H1 (cell line): ENCODE measurements around the gene CNKSR2. TPM values are rescaled to one million over a fixed set of nuclear protein-coding genes. Genes with fewer than 3 reads are reported as not detected.

Experiments used
- CTCF ChIA-PET: fragments of 300-600 bp; sonication (Branson Sonifier 250); formaldehyde crosslinking; loops from one replicate; lab custom pipeline; 2021; ENCODE audit not compliant: partially characterized antibody; lab: Charles Lee
- POLR2A ChIA-PET: fragments of 300-600 bp; sonication (Branson Sonifier 250); formaldehyde crosslinking; loops from one replicate; lab custom pipeline; 2021; ENCODE audit warnings: inconsistent platforms; ENCODE audit not compliant: partially characterized antibody; lab: Charles Lee
- DNase-seq, 2 experiments: peaks; one replicate each; pipeline versions ENCODE4 v3.0.0 to v3.0.0-alpha.2; 2010 to 2022; ENCODE audit warnings: low spot score in 2 of 2, low read depth in 1 of 2, mixed read lengths in 1 of 2
- FAIRE-seq: peaks from 2 replicates; lab custom pipeline; 2011; peaks lifted over from hg19 to GRCh38; lab: Jason Lieb, UNC
- H2AFZ ChIP-seq: 2 replicates; pipeline ENCODE4 v1.8.1; 2012; ENCODE audit warnings: low read length, inconsistent platforms
- H2AK5ac ChIP-seq: 2 replicates; pipeline ENCODE4 v1.6.1; 2013; ENCODE audit warnings: low read depth, low read length
- H2BK120ac ChIP-seq: replicated peaks from 2 replicates; pipeline ENCODE3; 2013; ENCODE audit warnings: low read depth, low read length, inconsistent platforms
- H2BK12ac ChIP-seq: 2 replicates; pipeline ENCODE4 v1.6.1; 2013; ENCODE audit warnings: low read depth, low read length
- H2BK15ac ChIP-seq: 2 replicates; pipeline ENCODE4 v1.6.1; 2013; ENCODE audit warnings: low read length
- H2BK20ac ChIP-seq: 2 replicates; pipeline ENCODE4 v1.6.1; 2013; ENCODE audit warnings: low read length
- H2BK5ac ChIP-seq: 2 replicates; pipeline ENCODE4 v1.6.1; 2013; ENCODE audit warnings: low read depth, low read length
- H3K14ac ChIP-seq: 2 replicates; pipeline ENCODE4 v1.6.1; 2013; ENCODE audit warnings: inconsistent platforms; ENCODE audit not compliant: insufficient read length
- H3K18ac ChIP-seq: 2 replicates; pipeline ENCODE4 v1.6.1; 2013; ENCODE audit warnings: low read length; ENCODE audit errors: extremely low read depth
- H3K23ac ChIP-seq: 2 replicates; pipeline ENCODE4 v1.6.1; 2013; ENCODE audit warnings: inconsistent platforms; ENCODE audit not compliant: insufficient read length
- H3K23me2 ChIP-seq: 2 replicates; pipeline ENCODE4 v1.6.1; 2013; ENCODE audit warnings: low read depth, low read length
- H3K27ac ChIP-seq: 2 replicates; pipeline ENCODE4 v1.6.1; 2011; ENCODE audit warnings: low read depth, low read length, inconsistent platforms
- H3K27me3 ChIP-seq, 4 experiments: replicated peaks in 1 of 4; 1 replicate in 1 of 4; 2 replicates in 3 of 4; pipeline versions ENCODE4 v1.6.1 to v1.8.1; 2011 to 2013; ENCODE audit warnings: low read length in 3 of 4, mild to moderate bottlenecking in 3 of 4, inconsistent platforms in 2 of 4, mixed read lengths in 2 of 4, moderate library complexity in 1 of 4; ENCODE audit not compliant: control insufficient read depth in 3 of 4, insufficient read depth in 3 of 4; ENCODE audit errors: extremely low read depth in 1 of 4
- H3K36me3 ChIP-seq, 4 experiments: 2 replicates each; pipeline versions ENCODE4 v1.6.1 to v1.8.1; 2011 to 2013; ENCODE audit warnings: mild to moderate bottlenecking in 4 of 4, low read length in 3 of 4, moderate library complexity in 2 of 4, control low read depth in 1 of 4, inconsistent platforms in 1 of 4; ENCODE audit not compliant: insufficient read depth in 4 of 4, control insufficient read depth in 2 of 4
- H3K4ac ChIP-seq: replicated peaks from 2 replicates; pipeline ENCODE3; 2013; ENCODE audit warnings: low read length, low read depth, mixed read lengths, inconsistent platforms; ENCODE audit not compliant: insufficient read length
- H3K4me1 ChIP-seq, 4 experiments: replicated peaks in 1 of 4; 1 replicate in 1 of 4; 2 replicates in 3 of 4; pipeline versions ENCODE4 v1.6.1 to v1.8.1; 2011 to 2013; ENCODE audit warnings: low read length in 3 of 4, inconsistent platforms in 2 of 4, mixed read lengths in 1 of 4; ENCODE audit not compliant: insufficient read depth in 4 of 4, control insufficient read depth in 3 of 4
- H3K4me2 ChIP-seq, 2 experiments: 2 replicates each; pipeline versions ENCODE4 v1.6.1 to v1.8.1; 2011 to 2013; ENCODE audit warnings: low read depth in 2 of 2, low read length in 2 of 2, control low read depth in 1 of 2, inconsistent platforms in 1 of 2, mild to moderate bottlenecking in 1 of 2; ENCODE audit not compliant: insufficient read depth in 1 of 2
- H3K4me3 ChIP-seq, 4 experiments: fragments of 200-600, 300-600 bp in 1 of 4; sonication (generic), shearing (Covaris generic), sonication (Bioruptor Twin) in 1 of 4; 2 replicates each; pipeline versions ENCODE4 v1.5.1 to v1.8.1; 2011 to 2016; ENCODE audit warnings: low read length in 4 of 4, low read depth in 3 of 4, control low read depth in 2 of 4, inconsistent platforms in 2 of 4, mild to moderate bottlenecking in 2 of 4, mixed read lengths in 1 of 4, moderate library complexity in 1 of 4; ENCODE audit not compliant: insufficient read depth in 2 of 4; ENCODE audit errors: extremely low read depth in 1 of 4
- H3K56ac ChIP-seq: replicated peaks from 2 replicates; pipeline ENCODE3; 2013; ENCODE audit warnings: low read depth, mild to moderate bottlenecking, mixed read lengths, low read length, inconsistent platforms; ENCODE audit not compliant: insufficient read length
- H3K79me1 ChIP-seq: 2 replicates; pipeline ENCODE4 v1.6.1; 2013; ENCODE audit warnings: low read depth, low read length, control low read depth
- H3K79me2 ChIP-seq, 2 experiments: 2 replicates each; pipeline versions ENCODE4 v1.6.1 to v1.8.1; 2012 to 2013; ENCODE audit warnings: low read length in 2 of 2, mild to moderate bottlenecking in 2 of 2, inconsistent platforms in 1 of 2; ENCODE audit not compliant: insufficient read depth in 2 of 2, control insufficient read depth in 1 of 2
- H3K9ac ChIP-seq, 4 experiments: replicated peaks in 1 of 4; 1 replicate in 1 of 4; 2 replicates in 3 of 4; pipeline versions ENCODE4 v1.6.1 to v1.8.1; 2011 to 2013; ENCODE audit warnings: low read depth in 3 of 4, low read length in 3 of 4, control low read depth in 2 of 4, mild to moderate bottlenecking in 2 of 4, moderate library complexity in 2 of 4, inconsistent platforms in 1 of 4; ENCODE audit errors: extremely low read depth in 1 of 4
- H3K9me3 ChIP-seq, 2 experiments: 2 replicates each; pipeline versions ENCODE4 v1.6.1 to v1.8.1; 2012 to 2013; ENCODE audit warnings: mild to moderate bottlenecking in 2 of 2, moderate library complexity in 2 of 2, control low read depth in 1 of 2, inconsistent platforms in 1 of 2, low read depth in 1 of 2, low read length in 1 of 2, mixed read lengths in 1 of 2; ENCODE audit not compliant: insufficient read depth in 2 of 2
- H4K20me1 ChIP-seq, 2 experiments: replicated peaks in 1 of 2; 2 replicates each; pipeline versions ENCODE3 to v1.8.1; 2011 to 2013; ENCODE audit warnings: inconsistent platforms in 2 of 2, low read length in 2 of 2, mild to moderate bottlenecking in 1 of 2; ENCODE audit not compliant: insufficient read depth in 2 of 2, control insufficient read depth in 1 of 2
- H4K5ac ChIP-seq: 2 replicates; pipeline ENCODE4 v1.6.1; 2013; ENCODE audit warnings: low read length, low read depth, mixed read lengths, inconsistent platforms; ENCODE audit not compliant: insufficient read length
- H4K8ac ChIP-seq: 2 replicates; pipeline ENCODE4 v1.8.0; 2013; ENCODE audit warnings: mild to moderate bottlenecking, moderate library complexity, low read length, inconsistent platforms; ENCODE audit not compliant: insufficient read depth; ENCODE audit errors: extremely low read depth
- H4K91ac ChIP-seq: replicated peaks from 2 replicates; pipeline ENCODE3; 2013; ENCODE audit warnings: low read length, mixed read lengths, inconsistent platforms; ENCODE audit not compliant: insufficient read length
- CTBP2 ChIP-seq: IDR thresholded peaks from 2 replicates; pipeline ENCODE4 v1.7.0; 2011; ENCODE audit warnings: borderline replicate concordance, mild to moderate bottlenecking, moderate library complexity, mixed read lengths, low read length; ENCODE audit not compliant: insufficient read depth, insufficient read length
- EP300 ChIP-seq, 2 experiments: IDR thresholded peaks; 1 replicate in 1 of 2; 2 replicates in 1 of 2; pipeline ENCODE4 v1.6.1; 2011 to 2012; ENCODE audit warnings: low read depth in 2 of 2, low read length in 2 of 2, mild to moderate bottlenecking in 2 of 2, borderline replicate concordance in 1 of 2, inconsistent platforms in 1 of 2, moderate library complexity in 1 of 2
- RAD21 ChIP-seq, 2 experiments: IDR thresholded peaks in 1 of 2; conservative IDR thresholded peaks in 1 of 2; 2 replicates each; pipeline ENCODE4 v1.6.1; 2011; ENCODE audit warnings: low read depth in 2 of 2, low read length in 2 of 2, improper control_type of control experiment in 1 of 2, inconsistent platforms in 1 of 2, mild to moderate bottlenecking in 1 of 2, moderate library complexity in 1 of 2
- RBBP5 ChIP-seq: IDR thresholded peaks from 2 replicates; pipeline ENCODE4 v1.7.1; 2012; ENCODE audit warnings: low read depth, mild to moderate bottlenecking, inconsistent platforms, low read length, moderate library complexity, borderline replicate concordance
- ZNF274 ChIP-seq: IDR thresholded peaks from 2 replicates; pipeline ENCODE4 v1.7.0; 2012; ENCODE audit warnings: low read length, borderline replicate concordance; ENCODE audit errors: extremely low read depth
- WGBS, 2 experiments: shearing (Covaris generic) in 1 of 2; methylation state at CpG; one replicate each; pipeline versions ENCODE4 v1.1.6 to v1.1.7; 2013 to 2015; ENCODE audit warnings: low lambda C conversion rate in 2 of 2, mixed read lengths in 2 of 2, inconsistent platforms in 1 of 2, low coverage in 1 of 2, missing lambda C conversion rate in 1 of 2; ENCODE audit not compliant: insufficient replicate concordance in 2 of 2, insufficient coverage in 1 of 2, insufficient read length in 1 of 2; ENCODE audit errors: extremely low coverage in 1 of 2, missing lambda C conversion rate in 1 of 2; 5-methylcytosine and 5-hydroxymethylcytosine counted together
- polyA plus RNA-seq, 7 experiments: library from polyadenylated mRNA; depleted of rRNA in 3 of 7; stranded (reverse) in 5 of 7; unstranded in 2 of 7; fragments of >200 nt in 5 of 7; fragments of 200-250 nt in 2 of 7; gene quantifications; 1 replicate in 5 of 7; 2 replicates in 1 of 7; 4 replicates in 1 of 7; pipeline versions ENCODE4 v1.2.1 to v1.2.3, GENCODE V29; 2011 to 2013; ENCODE audit warnings: missing spikeins in 2 of 7, mixed read lengths in 2 of 7
- total RNA-seq: library from RNA; stranded (reverse); fragmentation: NEBNext Ultra II Directional; extraction: Animal tissue kit (Norgen Biotek cat#: 25700); gene quantifications from 2 replicates; pipeline ENCODE4 v1.2.1, GENCODE V29; 2021
- TF ChIP-seq, protein P1 (sequence below), 3 experiments: IDR thresholded peaks; 1 replicate in 2 of 3; 2 replicates in 1 of 3; pipeline versions ENCODE4 v1.5.1 to v1.6.1; 2011; ENCODE audit warnings: low read length in 3 of 3, mild to moderate bottlenecking in 3 of 3, inconsistent platforms in 2 of 3, low read depth in 1 of 3, moderate library complexity in 1 of 3; ENCODE audit not compliant: insufficient read depth in 1 of 3; ENCODE audit errors: control extremely low read depth in 1 of 3

Gene CNKSR2
- total and polyA plus RNA-seq, 2 of the 8 experiments (the other 6 are each of a cell fraction or from before 2014, with no cell fraction given): 5.5 to 16.3 TPM

DNA sequence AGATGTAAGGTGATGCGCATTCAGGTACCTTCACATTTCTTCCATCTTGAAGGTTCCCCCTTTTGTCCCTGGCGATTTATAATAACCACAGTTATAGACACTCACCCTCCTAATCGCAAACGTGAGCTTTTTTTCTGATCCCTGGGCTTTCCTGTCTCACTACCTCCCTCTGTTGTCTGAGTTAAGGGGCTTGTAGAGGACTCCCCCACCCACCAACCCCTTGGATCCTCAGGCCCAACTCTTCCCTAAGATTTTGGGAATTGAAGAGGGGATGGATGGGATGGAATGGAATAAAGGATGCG lies 1.4 kb downstream of the CNKSR2 start:
- H3K56ac ChIP-seq: no peak overlapping the region
- DNase-seq (no peak), FAIRE-seq (peak; percentile 70)
- H3K4me2 ChIP-seq: peak overlapping the region; percentile 86 to 99
- no peaks in the 10 kb centered on the region for H3K36me3 ChIP-seq
- no peak overlapping the region for H2BK120ac ChIP-seq
- 0% methylated on average over 5 of the region's 5 CpGs; no CpG with 5 or more reads in 1 of the 2 experiments for WGBS, 2 experiments
- H2AK5ac ChIP-seq: no peak overlapping the region
- no peaks in the 10 kb centered on the region for H3K9me3 ChIP-seq
- peak overlapping the region in 2 of 4 experiments; percentile 34 to 56; a peak in 3 of 7 replicates for H3K9ac ChIP-seq
- peaks cover 9% of the 10 kb centered on the region; the same call in 1 of the 2 replicates for H3K23me2 ChIP-seq
- H2BK20ac ChIP-seq: no peak overlapping the region
- H3K27ac ChIP-seq: no peak overlapping the region
- no peak overlapping the region for H3K23ac ChIP-seq
- H4K20me1 ChIP-seq: no peaks in the 10 kb centered on the region
- H2BK12ac ChIP-seq: no peak overlapping the region
- POLR2A ChIA-PET: interaction anchor here (1.3 kb wide), 1 partner anchor 842 kb away, joined by 3 read pairs; no protein-coding TSS in a partner anchor
- H2BK5ac ChIP-seq: no peak overlapping the region
- H3K4me3 ChIP-seq: peak overlapping the region; percentile 56 to 90 (median 70)
- no peak overlapping the region for H2BK15ac ChIP-seq
- no peak overlapping the region; the same call in 1 of the 2 replicates for H3K18ac ChIP-seq
- no peak overlapping the region for H3K14ac ChIP-seq
- H3K4me1 ChIP-seq: peaks cover 0 to 7% (median 0%) of the 10 kb centered on the region in 4 experiments; a peak in 1 of 7 replicates
- H3K27me3 ChIP-seq: no peaks in the 10 kb centered on the region; a peak in 1 of 7 replicates
- no peak overlapping the region for H4K91ac ChIP-seq
- no peak overlapping the region for H4K5ac ChIP-seq
- H3K4ac ChIP-seq: no peak overlapping the region
- CTCF ChIA-PET: interaction anchor here (0.6 to 1.3 kb wide), 5 partner anchors 43 to 501 kb away, joined by 3 to 4 read pairs (median 3); no protein-coding TSS in a partner anchor
- no peak for TF ChIP-seq ZNF274
- no peak for TF ChIP-seq RBBP5
- peak; percentile 29 to 38 for TF ChIP-seq RAD21 (IDR thresholded peaks at IDR 0.05 in 1 of 2, conservative IDR thresholded peaks at IDR 0.05 in 1 of 2; ENCODE audit: low read depth in 2 of 2, low read length in 2 of 2)
- TF ChIP-seq EP300 (IDR thresholded peaks at IDR 0.05; ENCODE audit: borderline replicate concordance in 1 of 2, low read depth in 2 of 2, low read length in 2 of 2): no peak
- no peak for TF ChIP-seq CTBP2
- TF ChIP-seq, protein P1, sequence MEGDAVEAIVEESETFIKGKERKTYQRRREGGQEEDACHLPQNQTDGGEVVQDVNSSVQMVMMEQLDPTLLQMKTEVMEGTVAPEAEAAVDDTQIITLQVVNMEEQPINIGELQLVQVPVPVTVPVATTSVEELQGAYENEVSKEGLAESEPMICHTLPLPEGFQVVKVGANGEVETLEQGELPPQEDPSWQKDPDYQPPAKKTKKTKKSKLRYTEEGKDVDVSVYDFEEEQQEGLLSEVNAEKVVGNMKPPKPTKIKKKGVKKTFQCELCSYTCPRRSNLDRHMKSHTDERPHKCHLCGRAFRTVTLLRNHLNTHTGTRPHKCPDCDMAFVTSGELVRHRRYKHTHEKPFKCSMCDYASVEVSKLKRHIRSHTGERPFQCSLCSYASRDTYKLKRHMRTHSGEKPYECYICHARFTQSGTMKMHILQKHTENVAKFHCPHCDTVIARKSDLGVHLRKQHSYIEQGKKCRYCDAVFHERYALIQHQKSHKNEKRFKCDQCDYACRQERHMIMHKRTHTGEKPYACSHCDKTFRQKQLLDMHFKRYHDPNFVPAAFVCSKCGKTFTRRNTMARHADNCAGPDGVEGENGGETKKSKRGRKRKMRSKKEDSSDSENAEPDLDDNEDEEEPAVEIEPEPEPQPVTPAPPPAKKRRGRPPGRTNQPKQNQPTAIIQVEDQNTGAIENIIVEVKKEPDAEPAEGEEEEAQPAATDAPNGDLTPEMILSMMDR (IDR thresholded peaks at IDR 0.05; ENCODE audit: control extremely low read depth in 1 of 3, insufficient read depth in 1 of 3, low read depth in 1 of 3, low read length in 3 of 3): peak in 1 of 3 experiments; percentile 29; a peak in 2 of 4 replicates
- no peaks in the 10 kb centered on the region for H3K79me1 ChIP-seq
- H3K79me2 ChIP-seq: peaks cover 0 to 48% of the 10 kb centered on the region in 2 experiments; a peak in 2 of 4 replicates
- no peak overlapping the region for H4K8ac ChIP-seq
- H2AFZ ChIP-seq: no peak overlapping the region
